ENCODE data around the gene CACNA1C. TPM values are rescaled to one million over a fixed set of nuclear protein-coding genes. Genes with fewer than 3 reads are reported as not detected.

CACNA1C gene
- total RNA-seq, 1 donor from 2014 or later, result 0.02 TPM

DNA sequence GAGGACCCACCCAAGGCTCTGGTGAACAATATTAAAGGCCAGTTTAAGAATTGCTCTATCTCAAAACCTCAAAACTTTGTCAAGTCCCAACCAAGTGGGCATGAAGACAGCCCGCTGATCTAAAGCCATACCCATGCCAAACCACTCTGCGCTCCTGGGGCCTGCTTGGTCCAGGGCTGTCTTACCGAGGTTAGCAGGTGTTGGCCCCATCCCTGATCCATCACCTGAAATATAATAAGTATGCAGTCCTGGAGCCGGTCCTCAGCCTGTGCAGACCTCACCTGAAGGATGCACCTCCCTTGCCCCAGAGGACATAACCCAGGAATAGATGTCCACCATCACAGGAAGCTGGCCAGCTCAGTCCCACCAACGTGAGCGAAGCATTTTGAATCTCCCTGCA, 543.7 kb downstream of the CACNA1C start:
- ATAC-seq (ENCODE audit: low read depth) (no peak), DNase-seq (no peak)
- ChIA-PET POLR2A (no interaction called here), CTCF (no interaction called here)
- no peak overlapping the region for H3K4me3 Mint-ChIP-seq
- H3K27me3 Mint-ChIP-seq, result no peaks in the 10 kb centered on the region
- intact Hi-C loops (cut with micrococcal nuclease), result no loop called here
- H3K27ac Mint-ChIP-seq, result no peak overlapping the region
- no peaks in the 10 kb centered on the region for H3K4me1 Mint-ChIP-seq
- H3K9me3 Mint-ChIP-seq, result peaks cover 14% of the 10 kb centered on the region
- H3K36me3 Mint-ChIP-seq (ENCODE audit: low read depth), result no peaks in the 10 kb centered on the region
- no peak for TF ChIP-seq CTCF (IDR thresholded peaks at IDR 0.05)

DNA sequence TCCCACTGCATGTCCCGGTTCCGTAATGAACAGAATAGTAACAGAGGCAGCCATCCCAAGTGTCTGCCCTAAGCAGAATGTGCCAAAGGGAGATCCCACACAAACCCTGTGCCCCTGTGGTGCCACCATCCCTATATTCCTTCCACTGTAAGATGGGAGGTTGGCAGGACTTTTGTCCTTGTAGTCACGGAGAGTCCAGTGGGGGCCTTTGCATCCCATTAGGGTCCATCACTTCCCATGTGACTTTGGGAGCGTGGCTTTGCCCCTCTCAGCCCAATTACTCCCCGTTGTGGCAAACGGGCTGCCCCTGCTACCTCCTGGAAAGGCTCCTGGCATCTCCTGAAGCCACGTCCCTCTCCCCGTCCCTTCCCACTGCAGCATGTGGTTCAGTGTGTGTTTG, 552.5 kb downstream of the CACNA1C start:
- Mint-ChIP-seq H3K27me3 (peaks cover 11% of the 10 kb centered on the region), H3K9me3 (no peaks in the 10 kb centered on the region), H3K4me1 (no peaks in the 10 kb centered on the region), H3K4me3 (no peak overlapping the region), H3K36me3 (ENCODE audit: low read depth) (no peaks in the 10 kb centered on the region), H3K27ac (no peak overlapping the region)
- no peak for ATAC-seq (ENCODE audit: low read depth)
- no peak for DNase-seq
- TF ChIP-seq CTCF (IDR thresholded peaks at IDR 0.05), result no peak
- intact Hi-C loops (cut with micrococcal nuclease), result no loop called here
- ChIA-PET POLR2A (no interaction called here), CTCF (no interaction called here)

DNA sequence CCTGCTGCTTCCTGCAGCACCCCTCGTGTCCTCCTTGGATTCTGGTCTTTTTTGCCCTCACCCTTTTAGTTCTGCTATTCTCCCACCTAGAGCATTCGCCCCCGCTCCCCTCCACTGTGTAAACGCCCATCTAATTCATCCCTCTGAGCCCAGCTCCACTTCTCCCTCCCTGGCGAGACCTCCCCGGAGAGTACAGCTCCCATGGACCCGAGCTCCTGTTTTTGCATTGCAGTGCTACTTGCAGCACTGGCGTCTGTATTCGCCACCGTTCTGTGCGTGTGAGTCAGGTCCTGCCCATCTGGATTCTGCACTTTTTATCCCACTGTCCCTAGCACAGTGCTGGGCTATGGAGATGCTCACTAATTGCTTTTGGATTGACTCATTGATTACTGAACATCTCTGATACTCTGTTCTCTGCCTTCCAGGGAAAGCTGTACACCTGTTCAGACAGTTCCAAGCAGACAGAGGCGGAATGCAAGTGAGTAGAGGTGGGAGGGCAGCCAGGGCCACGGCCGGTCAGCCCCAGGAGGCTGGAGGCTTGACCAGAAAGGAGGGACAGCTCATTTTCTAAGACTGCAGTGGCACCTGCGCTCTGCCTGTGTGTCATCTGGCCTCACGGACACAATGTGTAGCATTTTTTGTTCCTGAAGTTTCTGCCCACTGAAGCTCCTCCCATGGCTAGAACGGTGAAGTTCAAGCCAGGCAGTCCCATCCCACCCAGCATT, 553.6 kb downstream of the CACNA1C start:
- no peak for TF ChIP-seq CTCF (IDR thresholded peaks at IDR 0.05)
- Mint-ChIP-seq H3K27me3 (peaks cover 11% of the 10 kb centered on the region), H3K4me3 (no peak overlapping the region), H3K4me1 (no peaks in the 10 kb centered on the region), H3K36me3 (ENCODE audit: low read depth) (no peaks in the 10 kb centered on the region), H3K27ac (no peak overlapping the region), H3K9me3 (no peaks in the 10 kb centered on the region)
- ATAC-seq (ENCODE audit: low read depth), result no peak
- no peak for DNase-seq
- POLR2A ChIA-PET, result no interaction called here
- CTCF ChIA-PET, result no interaction called here
- intact Hi-C loops (cut with micrococcal nuclease), result no loop called here

- no peak for DNase-seq
- Mint-ChIP-seq H3K9me3 (no peaks in the 10 kb centered on the region), H3K36me3 (ENCODE audit: low read depth) (no peaks in the 10 kb centered on the region), H3K27me3 (peaks cover 11% of the 10 kb centered on the region), H3K4me1 (no peaks in the 10 kb centered on the region), H3K27ac (no peak overlapping the region), H3K4me3 (no peak overlapping the region)
- ChIA-PET POLR2A (no interaction called here), CTCF (no interaction called here)
- TF ChIP-seq CTCF (IDR thresholded peaks at IDR 0.05), result no peak
- ATAC-seq (ENCODE audit: low read depth), result no peak
- intact Hi-C loops (cut with micrococcal nuclease), result no loop called here
Observed at GRCh38 chr12:2607881-2608607, 555.3 kb downstream of the CACNA1C start.

GRCh38 chr12:2608608-2608945, 555.8 kb downstream of the CACNA1C start:
- POLR2A ChIA-PET, result no interaction called here
- Mint-ChIP-seq H3K9me3 (no peaks in the 10 kb centered on the region), H3K4me3 (no peak overlapping the region), H3K27me3 (peaks cover 11% of the 10 kb centered on the region), H3K4me1 (no peaks in the 10 kb centered on the region), H3K27ac (no peak overlapping the region), H3K36me3 (ENCODE audit: low read depth) (no peaks in the 10 kb centered on the region)
- no peak for TF ChIP-seq CTCF (IDR thresholded peaks at IDR 0.05)
- ATAC-seq (ENCODE audit: low read depth) (no peak), DNase-seq (no peak)
- CTCF ChIA-PET, result no interaction called here
- intact Hi-C loops (cut with micrococcal nuclease), result no loop called here

Measured in activated B cell treated with CpG ODN at 0.5 μM for 24 hours (primary cell).